M059J (cell line): ENCODE data around the gene IGF1R. TPM values are rescaled to one million over a fixed set of nuclear protein-coding genes. Genes with fewer than 3 reads are reported as not detected.
A peak's percentile ranks its signal among the peaks of the same experiment; 100 is the strongest.
"Not testable (repeated sequence)": the region's sequence is repeated elsewhere in the genome, so short reads cannot be mapped to it uniquely, and the experiment has no call there.

Source experiments
- DNase-seq: peaks from one replicate; pipeline ENCODE4 v3.0.0-alpha.2; 2012; ENCODE audit warnings: low read depth
- total RNA-seq: library from RNA; depleted of rRNA; stranded (reverse); fragments of >200 nt; shearing (Covaris generic); gene quantifications from 2 replicates; pipeline ENCODE4 v1.2.3, GENCODE V29; 2014

IGF1R gene
- total RNA-seq, 1 experiment from 2014 or later, result 8.1 TPM

GRCh38 chr15:98983334-98983733, 335.0 kb downstream of the IGF1R start:
- peak; percentile 84 for DNase-seq

- DNase-seq, result no peak
Measured at GRCh38 chr15:98986281-98986680, 337.9 kb downstream of the IGF1R start.

- DNase-seq, result no peak
Measured at GRCh38 chr15:98994892-98995291, 346.6 kb downstream of the IGF1R start.

- no peak for DNase-seq
Measured at GRCh38 chr15:98996169-98996568, 347.8 kb downstream of the IGF1R start.

GRCh38 chr15:98996624-98997023, 348.3 kb downstream of the IGF1R start:
- DNase-seq, result peak; percentile 29

GRCh38 chr15:98997312-98997711, 349.0 kb downstream of the IGF1R start:
- DNase-seq, result no peak

GRCh38 chr15:98997755-98998154, 349.4 kb downstream of the IGF1R start:
- DNase-seq, result no peak

- DNase-seq, result no peak
Measured at GRCh38 chr15:98998279-98998678, 349.9 kb downstream of the IGF1R start.

GRCh38 chr15:98999233-98999632, 350.9 kb downstream of the IGF1R start:
- DNase-seq, result no peak

GRCh38 chr15:99002226-99002625, 353.9 kb downstream of the IGF1R start:
- DNase-seq, result no peak

- DNase-seq, result not testable (repeated sequence)
Measured at GRCh38 chr15:99003317-99003716, 355.0 kb downstream of the IGF1R start.

- not testable (repeated sequence) for DNase-seq
Measured at GRCh38 chr15:99004998-99005974, 356.9 kb downstream of the IGF1R start.

GRCh38 chr15:99006146-99006545, 357.8 kb downstream of the IGF1R start:
- DNase-seq, result no peak

- no peak for DNase-seq
Measured at GRCh38 chr15:99006904-99007495, 358.7 kb downstream of the IGF1R start.

- no peak for DNase-seq
Measured at GRCh38 chr15:99009741-99010330, 361.5 kb downstream of the IGF1R start.

- no peak for DNase-seq
Measured at GRCh38 chr15:99010768-99011167, 362.4 kb downstream of the IGF1R start.
